Kidney (tissue), 14 donors: Measurements from ENCODE around the gene DLL4. TPM values are rescaled to one million over a fixed set of nuclear protein-coding genes. Genes with fewer than 3 reads are reported as not detected.

Experiments used
- DNase-seq, 5 donors: peaks; one replicate each; pipeline ENCODE4 v3.0.0-alpha.2; 2013 to 2020
- FAIRE-seq: peaks from 2 replicates; lab custom pipeline; 2012; peaks lifted over from hg19 to GRCh38; lab: Jason Lieb, UNC
- H3K27ac ChIP-seq, 2 donors: one replicate each; pipeline ENCODE4 v1.7.0; 2013; ENCODE audit warnings: low read depth in 2 of 2, low read length in 2 of 2, inconsistent platforms in 1 of 2
- H3K27me3 ChIP-seq: one replicate; pipeline ENCODE4 v1.7.1; 2013; ENCODE audit warnings: low read length, inconsistent platforms; ENCODE audit not compliant: control insufficient read depth, insufficient read depth
- H3K36me3 ChIP-seq, 3 donors: one replicate each; pipeline versions ENCODE4 v1.7.0 to v1.7.1; 2013; ENCODE audit warnings: low read length in 3 of 3, control low read depth in 1 of 3, inconsistent platforms in 1 of 3; ENCODE audit not compliant: insufficient read depth in 3 of 3, control insufficient read depth in 2 of 3
- H3K4me1 ChIP-seq, 3 donors: one replicate each; pipeline versions ENCODE4 v1.7.0 to v1.7.1; 2013; ENCODE audit warnings: low read length in 3 of 3, inconsistent platforms in 1 of 3, low read depth in 1 of 3; ENCODE audit not compliant: control insufficient read depth in 2 of 3, insufficient read depth in 2 of 3
- H3K4me3 ChIP-seq, 3 donors: one replicate each; pipeline versions ENCODE4 v1.7.0 to v1.8.1; 2013; ENCODE audit warnings: low read length in 3 of 3, control low read depth in 1 of 3, inconsistent platforms in 1 of 3
- H3K9ac ChIP-seq, 3 donors: one replicate each; pipeline versions ENCODE4 v1.7.0 to v1.7.1; 2013; ENCODE audit warnings: low read length in 3 of 3, control low read depth in 1 of 3, inconsistent platforms in 1 of 3
- H3K9me3 ChIP-seq, 3 donors: one replicate each; pipeline versions ENCODE4 v1.7.0 to v1.7.1; 2013; ENCODE audit warnings: low read length in 3 of 3, control low read depth in 1 of 3, inconsistent platforms in 1 of 3; ENCODE audit not compliant: control insufficient read depth in 2 of 3, insufficient read depth in 1 of 3
- intact Hi-C: fragments of 100-400 bp; cut with DNase I; formaldehyde crosslinking; loops from one replicate; pipeline ENCODE4 v1.11.1; 2022
- polyA plus RNA-seq: library from polyadenylated mRNA; stranded (reverse); fragments of 350-450 nt; fragmentation: Illumina TruSeq; extraction: RNeasy Lipid Tissue Mini Kit (QIAGEN cat#74804); gene quantifications from one replicate; pipeline ENCODE4 v1.2.3, GENCODE V29; 2014; ENCODE audit warnings: low read depth, low replicate concordance; ENCODE audit not compliant: insufficient read depth
- total RNA-seq: library from RNA; stranded (reverse); fragmentation: NEBNext Ultra II Directional; extraction: Animal tissue kit (Norgen Biotek cat#: 25700); gene quantifications from one replicate; pipeline ENCODE4 v1.2.1, GENCODE V29; 2021
- TF ChIP-seq, protein P1 (sequence below): IDR thresholded peaks from 3 replicates; pipeline ENCODE4 v1.5.1; 2012; ENCODE audit warnings: mild to moderate bottlenecking, moderate library complexity, borderline replicate concordance; ENCODE audit not compliant: insufficient read depth; ENCODE audit errors: extremely low read depth
- donor health status: control.
- donor health status: control.
- donor health status: control.
- donor health status: control.
- donor health status: control.
- donor health status: DM: yes; HTN: yes; CAD: no.
- donor health status: Normal renal cell carcinoma (clear cell type).

DLL4 gene
- total and polyA plus RNA-seq, 2 donors from 2014 or later = 5.8 to 9.4 TPM

DNA sequence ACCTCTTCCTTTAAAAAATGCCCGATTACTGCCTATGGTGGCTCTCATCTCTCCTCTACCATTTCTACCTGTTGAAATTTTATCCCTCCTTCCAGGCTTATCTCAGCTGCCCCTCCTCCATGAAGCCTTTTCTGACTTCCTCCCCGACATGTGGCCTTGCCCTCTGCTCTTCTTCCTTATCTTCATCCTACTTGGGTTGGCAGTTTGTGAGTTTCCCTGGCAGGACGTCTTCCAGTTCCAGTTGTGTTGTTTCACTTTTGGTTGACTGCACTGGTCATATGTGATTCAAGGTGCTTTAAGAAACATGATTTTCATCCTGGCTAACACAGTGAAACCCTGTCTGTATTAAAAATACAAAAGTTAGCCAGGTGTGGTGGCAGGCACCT, 4.4 kb downstream of the DLL4 start:
- H3K9me3 ChIP-seq = no peaks in the 10 kb centered on the region
- peaks cover 0 to 36% (median 4%) of the 10 kb centered on the region in 3 donors for H3K4me1 ChIP-seq
- no peak overlapping the region for H3K27ac ChIP-seq

DNA sequence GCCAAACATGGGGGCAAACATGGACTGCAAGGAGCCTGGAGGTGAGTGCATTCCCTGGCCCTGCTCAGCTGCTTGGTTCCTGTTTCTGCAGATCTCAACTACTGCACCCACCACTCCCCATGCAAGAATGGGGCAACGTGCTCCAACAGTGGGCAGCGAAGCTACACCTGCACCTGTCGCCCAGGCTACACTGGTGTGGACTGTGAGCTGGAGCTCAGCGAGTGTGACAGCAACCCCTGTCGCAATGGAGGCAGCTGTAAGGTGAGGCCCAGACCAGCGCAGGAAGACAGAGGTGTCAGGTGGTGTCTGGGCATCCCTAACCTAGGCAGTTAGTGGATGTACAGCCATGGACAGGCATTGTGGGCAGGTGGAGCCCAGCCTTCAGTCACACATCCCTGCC, 5.3 kb downstream of the DLL4 start:
- H3K4me1 ChIP-seq = peaks cover 0 to 30% (median 4%) of the 10 kb centered on the region in 3 donors
- H3K27me3 ChIP-seq = peaks cover 2% of the 10 kb centered on the region
- H3K9me3 ChIP-seq = no peaks in the 10 kb centered on the region
- H3K36me3 ChIP-seq = no peaks in the 10 kb centered on the region
- DNase-seq = no peak
- TF ChIP-seq, protein P1, sequence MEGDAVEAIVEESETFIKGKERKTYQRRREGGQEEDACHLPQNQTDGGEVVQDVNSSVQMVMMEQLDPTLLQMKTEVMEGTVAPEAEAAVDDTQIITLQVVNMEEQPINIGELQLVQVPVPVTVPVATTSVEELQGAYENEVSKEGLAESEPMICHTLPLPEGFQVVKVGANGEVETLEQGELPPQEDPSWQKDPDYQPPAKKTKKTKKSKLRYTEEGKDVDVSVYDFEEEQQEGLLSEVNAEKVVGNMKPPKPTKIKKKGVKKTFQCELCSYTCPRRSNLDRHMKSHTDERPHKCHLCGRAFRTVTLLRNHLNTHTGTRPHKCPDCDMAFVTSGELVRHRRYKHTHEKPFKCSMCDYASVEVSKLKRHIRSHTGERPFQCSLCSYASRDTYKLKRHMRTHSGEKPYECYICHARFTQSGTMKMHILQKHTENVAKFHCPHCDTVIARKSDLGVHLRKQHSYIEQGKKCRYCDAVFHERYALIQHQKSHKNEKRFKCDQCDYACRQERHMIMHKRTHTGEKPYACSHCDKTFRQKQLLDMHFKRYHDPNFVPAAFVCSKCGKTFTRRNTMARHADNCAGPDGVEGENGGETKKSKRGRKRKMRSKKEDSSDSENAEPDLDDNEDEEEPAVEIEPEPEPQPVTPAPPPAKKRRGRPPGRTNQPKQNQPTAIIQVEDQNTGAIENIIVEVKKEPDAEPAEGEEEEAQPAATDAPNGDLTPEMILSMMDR = no peak
- H3K4me3 ChIP-seq = no peak overlapping the region
- FAIRE-seq = no peak
- intact Hi-C loops = no loop called here
- no peak overlapping the region for H3K27ac ChIP-seq
- H3K9ac ChIP-seq = no peak overlapping the region

More for the DNA sequence above, 4.4 kb downstream of the DLL4 start:
- FAIRE-seq (no peak), DNase-seq (no peak)
- H3K27me3 ChIP-seq = peaks cover 2% of the 10 kb centered on the region
- TF ChIP-seq, protein P1 = no peak
- H3K4me3 ChIP-seq = no peak overlapping the region
- no peak overlapping the region for H3K9ac ChIP-seq
- intact Hi-C loops = no loop called here
- no peaks in the 10 kb centered on the region for H3K36me3 ChIP-seq

DNA sequence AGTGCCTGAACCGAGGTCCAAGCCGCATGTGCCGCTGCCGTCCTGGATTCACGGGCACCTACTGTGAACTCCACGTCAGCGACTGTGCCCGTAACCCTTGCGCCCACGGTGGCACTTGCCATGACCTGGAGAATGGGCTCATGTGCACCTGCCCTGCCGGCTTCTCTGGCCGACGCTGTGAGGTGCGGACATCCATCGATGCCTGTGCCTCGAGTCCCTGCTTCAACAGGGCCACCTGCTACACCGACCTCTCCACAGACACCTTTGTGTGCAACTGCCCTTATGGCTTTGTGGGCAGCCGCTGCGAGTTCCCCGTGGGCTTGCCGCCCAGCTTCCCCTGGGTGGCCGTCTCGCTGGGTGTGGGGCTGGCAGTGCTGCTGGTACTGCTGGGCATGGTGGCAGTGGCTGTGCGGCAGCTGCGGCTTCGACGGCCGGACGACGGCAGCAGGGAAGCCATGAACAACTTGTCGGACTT, 7.1 kb downstream of the DLL4 start:
- Histone ChIP-seq H3K27me3 (no peaks in the 10 kb centered on the region), H3K4me1 (peaks cover 0 to 21% (median 5%) of the 10 kb centered on the region in 3 donors), H3K36me3 (no peaks in the 10 kb centered on the region), H3K9me3 (no peaks in the 10 kb centered on the region), H3K9ac (no peak overlapping the region), H3K4me3 (no peak overlapping the region), H3K27ac (no peak overlapping the region)
- DNase-seq (no peak), FAIRE-seq (no peak)
- TF ChIP-seq, protein P1 = no peak
- intact Hi-C loops = no loop called here
